UCSD-AML1 (cell line): ENCODE data around the gene PXMP4.

Experiments
- DNase-seq: peaks from one replicate; lab custom pipeline; 2025; ENCODE audit not compliant: unreplicated experiment; lab: John Stamatoyannopoulos, UW

The PXMP4 gene

GRCh38 chr20:33732166-33732970, 12.3 kb upstream of the PXMP4 start:
- DNase-seq: no peak

- peak; percentile 89 for DNase-seq
Observed at GRCh38 chr20:33731693-33732165, 11.6 kb upstream of the PXMP4 start, which contains the start of gene ZNF341. TSS of gene ZNF341 (plus strand) at chr20:33731996. CDS start at chr20:33732022, 26 bp downstream.

GRCh38 chr20:33730946-33731692, 11.0 kb upstream of the PXMP4 start:
- DNase-seq: no peak

GRCh38 chr20:33729101-33729500, 9.0 kb upstream of the PXMP4 start:
- no peak for DNase-seq

GRCh38 chr20:33728463-33728862, 8.4 kb upstream of the PXMP4 start:
- DNase-seq: no peak

- DNase-seq: no peak
Observed at GRCh38 chr20:33727806-33728205, 7.7 kb upstream of the PXMP4 start.

GRCh38 chr20:33727115-33727479, 7.0 kb upstream of the PXMP4 start:
- DNase-seq: no peak

- no peak for DNase-seq
Observed at GRCh38 chr20:33725607-33726264, 5.6 kb upstream of the PXMP4 start.

GRCh38 chr20:33724439-33725094, 4.5 kb upstream of the PXMP4 start:
- DNase-seq: no peak

- DNase-seq: no peak
Observed at GRCh38 chr20:33721391-33722140, 1.5 kb upstream of the PXMP4 start.

- DNase-seq: no peak
Observed at GRCh38 chr20:33719277-33719988, 677 bp downstream of the PXMP4 start.

GRCh38 chr20:33716498-33716897, 3.6 kb downstream of the PXMP4 start:
- no peak for DNase-seq

- no peak for DNase-seq
Observed at GRCh38 chr20:33713865-33714367, 6.2 kb downstream of the PXMP4 start.

GRCh38 chr20:33711446-33711738, 8.7 kb downstream of the PXMP4 start:
- no peak for DNase-seq

GRCh38 chr20:33710681-33711445, 9.2 kb downstream of the PXMP4 start:
- DNase-seq: no peak

GRCh38 chr20:33709905-33710541, 10.1 kb downstream of the PXMP4 start:
- DNase-seq: no peak

- no peak for DNase-seq
Observed at GRCh38 chr20:33709398-33709797, 10.7 kb downstream of the PXMP4 start.

GRCh38 chr20:33707668-33708067, 12.4 kb downstream of the PXMP4 start:
- no peak for DNase-seq
